Activated CD4-positive, alpha-beta T cell treated with anti-CD3 and anti-CD28 coated beads, Interleukin-2, amount 50 U/mL, for 24 hours (primary cell): ENCODE results near the gene SNRPA.
"Not testable (repeated sequence)": the region's sequence is repeated elsewhere in the genome, so short reads cannot be mapped to it uniquely, and the experiment has no call there.

Source experiments
- DNase-seq, 2 donors: peaks; one replicate each; pipeline ENCODE4 v3.0.0-alpha.2; 2020; ENCODE audit warnings: low read depth in 1 of 2, low spot score in 1 of 2

The SNRPA gene

GRCh38 chr19:40721140-40721486 lies 29.9 kb upstream of the SNRPA start:
- no peak for DNase-seq

GRCh38 chr19:40721936-40722661 lies 28.9 kb upstream of the SNRPA start:
- DNase-seq, result no peak

GRCh38 chr19:40723661-40724254 lies 27.2 kb upstream of the SNRPA start:
- no peak for DNase-seq

GRCh38 chr19:40724315-40724714 lies 26.7 kb upstream of the SNRPA start:
- DNase-seq, result no peak

GRCh38 chr19:40724855-40725254 lies 26.1 kb upstream of the SNRPA start:
- DNase-seq, result no peak

- DNase-seq, result no peak
Observed at GRCh38 chr19:40726279-40726678, 24.7 kb upstream of the SNRPA start.

GRCh38 chr19:40730065-40730464 lies 20.9 kb upstream of the SNRPA start:
- not testable (repeated sequence) for DNase-seq

GRCh38 chr19:40732304-40732703 lies 18.7 kb upstream of the SNRPA start:
- DNase-seq, result not testable (repeated sequence)

GRCh38 chr19:40733149-40733548 lies 17.9 kb upstream of the SNRPA start:
- DNase-seq, result no peak

- no peak for DNase-seq
Observed at GRCh38 chr19:40735013-40735771, 15.8 kb upstream of the SNRPA start.

GRCh38 chr19:40736661-40737060 lies 14.3 kb upstream of the SNRPA start:
- no peak for DNase-seq

GRCh38 chr19:40737102-40737644 lies 13.8 kb upstream of the SNRPA start:
- no peak for DNase-seq

- DNase-seq, result no peak
Observed at GRCh38 chr19:40739030-40739839, 11.8 kb upstream of the SNRPA start.

- no peak for DNase-seq
Observed at GRCh38 chr19:40739871-40740703, 10.9 kb upstream of the SNRPA start.

- DNase-seq, result no peak
Observed at GRCh38 chr19:40740747-40741146, 10.3 kb upstream of the SNRPA start.

- no peak for DNase-seq
Observed at GRCh38 chr19:40741527-40742390, 9.2 kb upstream of the SNRPA start.

GRCh38 chr19:40742477-40742876 lies 8.5 kb upstream of the SNRPA start:
- no peak for DNase-seq

GRCh38 chr19:40742886-40743285 lies 8.1 kb upstream of the SNRPA start:
- DNase-seq, result no peak

GRCh38 chr19:40743926-40744325 lies 7.1 kb upstream of the SNRPA start:
- DNase-seq, result no peak
